HEK293 (cell line): ENCODE results near the gene PLXNA3.

Source experiments
- CTCF ChIA-PET: fragments of 350-600 bp; formaldehyde crosslinking; extraction: SDS; loops from one replicate; lab custom pipeline; 2021; ENCODE audit warnings: antibody characterized with exemption; lab: Yijun Ruan, JAX
- POLR2A ChIA-PET: fragments of 300-600 bp; formaldehyde crosslinking; extraction: SDS; loops from one replicate; lab custom pipeline; 2020; ENCODE audit warnings: antibody characterized with exemption, inconsistent platforms; lab: Yijun Ruan, JAX
- H3K27ac ChIP-seq: fragments of 200-500 bp; sonication (Bioruptor generic); 2 replicates; pipeline ENCODE4 v1.5.1; 2014; ENCODE audit warnings: low read depth, low read length, control low read depth, inconsistent platforms; ENCODE audit errors: extremely low read depth
- H3K36me3 ChIP-seq, 2 experiments: fragments of 200-500 bp in 1 of 2; sonication (Bioruptor generic) in 1 of 2; 1 replicate in 1 of 2; 2 replicates in 1 of 2; pipeline ENCODE4 v1.5.1; 2014 to 2017; ENCODE audit warnings: inconsistent platforms in 2 of 2, low read length in 2 of 2; ENCODE audit not compliant: control insufficient read depth in 2 of 2, insufficient read depth in 1 of 2
- H3K4me1 ChIP-seq: fragments of 200-500 bp; sonication (Bioruptor generic); 2 replicates; pipeline ENCODE4 v1.5.1; 2014; ENCODE audit warnings: mild to moderate bottlenecking, low read length, inconsistent platforms; ENCODE audit not compliant: control insufficient read depth, insufficient read depth
- H3K4me3 ChIP-seq: 2 replicates; pipeline ENCODE4 v1.5.1; 2011; ENCODE audit warnings: low read depth, mild to moderate bottlenecking, control low read depth, low read length, moderate library complexity
- H3K9me3 ChIP-seq: fragments of 200-500 bp; sonication (Bioruptor generic); 2 replicates; pipeline ENCODE4 v1.5.1; 2014; ENCODE audit warnings: low read depth, low read length, inconsistent platforms; ENCODE audit not compliant: control insufficient read depth, insufficient read depth
- AEBP2 ChIP-seq: fragments of 450-650 bp; formaldehyde crosslinking; IDR thresholded peaks from 2 replicates; pipeline ENCODE4 v1.5.1; 2016; ENCODE audit warnings: missing biosample characterization, missing genetic modification characterization, borderline replicate concordance
- BCL6B ChIP-seq: fragments of 450-650 bp; formaldehyde crosslinking; IDR thresholded peaks from 2 replicates; pipeline ENCODE4 v1.5.1; 2017; ENCODE audit warnings: missing biosample characterization, missing genetic modification characterization
- CTCF ChIP-seq: fragments of 450-650 bp; formaldehyde crosslinking; IDR thresholded peaks from 2 replicates; pipeline ENCODE4 v1.5.1; 2016; ENCODE audit warnings: missing biosample characterization, missing genetic modification characterization
- MZF1 ChIP-seq: fragments of 450-650 bp; formaldehyde crosslinking; IDR thresholded peaks from 2 replicates; pipeline ENCODE4 v1.5.1; 2017; ENCODE audit warnings: missing biosample characterization, missing genetic modification characterization, borderline replicate concordance
- PRDM10 ChIP-seq: fragments of 450-650 bp; formaldehyde crosslinking; IDR thresholded peaks from 2 replicates; pipeline ENCODE4 v1.5.1; 2016; ENCODE audit warnings: missing biosample characterization, missing genetic modification characterization
- TSHZ1 ChIP-seq: fragments of 450-650 bp; formaldehyde crosslinking; IDR thresholded peaks from 2 replicates; pipeline ENCODE4 v1.5.1; 2016; ENCODE audit warnings: missing biosample characterization, missing genetic modification characterization, borderline replicate concordance
- WT1 ChIP-seq: fragments of 450-650 bp; formaldehyde crosslinking; IDR thresholded peaks from 2 replicates; pipeline ENCODE4 v1.5.1; 2016; ENCODE audit warnings: missing biosample characterization, missing genetic modification characterization
- ZNF133 ChIP-seq: fragments of 450-650 bp; formaldehyde crosslinking; IDR thresholded peaks from 2 replicates; pipeline ENCODE4 v1.5.1; 2016; ENCODE audit warnings: missing biosample characterization, missing genetic modification characterization
- ZNF174 ChIP-seq: fragments of 450-650 bp; formaldehyde crosslinking; IDR thresholded peaks from 2 replicates; pipeline ENCODE4 v1.5.0; 2017; ENCODE audit warnings: missing biosample characterization, mild to moderate bottlenecking, missing genetic modification characterization
- ZNF18 ChIP-seq: fragments of 450-650 bp; formaldehyde crosslinking; IDR thresholded peaks from 2 replicates; pipeline ENCODE4 v1.5.1; 2016; ENCODE audit warnings: missing biosample characterization, missing genetic modification characterization
- ZNF354C ChIP-seq: fragments of 450-650 bp; formaldehyde crosslinking; IDR thresholded peaks from 2 replicates; pipeline ENCODE4 v1.5.1; 2016; ENCODE audit warnings: missing biosample characterization, missing genetic modification characterization, low read depth, borderline replicate concordance
- ZNF433 ChIP-seq: fragments of 450-650 bp; formaldehyde crosslinking; IDR thresholded peaks from 2 replicates; pipeline ENCODE4 v1.5.1; 2016; ENCODE audit warnings: missing biosample characterization, missing genetic modification characterization, low read depth
- ZNF48 ChIP-seq: fragments of 450-650 bp; formaldehyde crosslinking; IDR thresholded peaks from 2 replicates; pipeline ENCODE4 v1.5.1; 2016; ENCODE audit warnings: missing biosample characterization, missing genetic modification characterization
- ZNF555 ChIP-seq: fragments of 450-650 bp; formaldehyde crosslinking; conservative IDR thresholded peaks from 2 replicates; pipeline ENCODE4 v1.5.1; 2017; ENCODE audit warnings: missing biosample characterization, mild to moderate bottlenecking, missing genetic modification characterization, inconsistent platforms
- ZNF639 ChIP-seq: fragments of 450-650 bp; formaldehyde crosslinking; IDR thresholded peaks from 2 replicates; pipeline ENCODE4 v1.5.1; 2016; ENCODE audit warnings: missing biosample characterization, missing genetic modification characterization
- ZNF654 ChIP-seq: fragments of 450-650 bp; formaldehyde crosslinking; IDR thresholded peaks from 2 replicates; pipeline ENCODE4 v1.5.1; 2016; ENCODE audit warnings: low read depth, missing biosample characterization, missing genetic modification characterization
- ZNF707 ChIP-seq: fragments of 450-650 bp; formaldehyde crosslinking; IDR thresholded peaks from 2 replicates; pipeline ENCODE4 v1.5.1; 2016; ENCODE audit warnings: missing biosample characterization, missing genetic modification characterization

Gene PLXNA3

GRCh38 chrX:154481195-154481594 is 23.1 kb downstream of the PLXNA3 start:
- no peaks in the 10 kb centered on the region for H3K9me3 ChIP-seq
- TF ChIP-seq CTCF (tag by site-specific recombination) (no peak), TSHZ1 (no peak), ZNF48 (tag by site-specific recombination) (no peak), ZNF555 (tag by site-specific recombination) (no peak)
- TF ChIP-seq, all 188 proteins: peak for 0
- no peaks in the 10 kb centered on the region; the same call in 1 of the 2 replicates for H3K4me1 ChIP-seq
- CTCF ChIA-PET: interaction anchor here (1.6 kb wide), 1 partner anchor 46 kb away, joined by 8 read pairs; no protein-coding TSS in a partner anchor
- peaks cover 0 to 27% of the 10 kb centered on the region in 2 experiments; a peak in 1 of 3 replicates for H3K36me3 ChIP-seq
- POLR2A ChIA-PET: interaction anchor here (1.1 to 2.1 kb wide), 2 partner anchors 9 to 98 kb away, joined by 3 to 8 read pairs; partner anchors contain the start of gene SLC10A3
- no peak overlapping the region for H3K27ac ChIP-seq
- no peak overlapping the region for H3K4me3 ChIP-seq

- H3K4me3 ChIP-seq: no peak overlapping the region
- CTCF ChIA-PET: interaction anchor here (0.6 to 1.6 kb wide), 2 partner anchors 45 to 585 kb away, joined by 4 to 8 read pairs; no protein-coding TSS in a partner anchor
- H3K27ac ChIP-seq: no peak overlapping the region
- no peak for TF ChIP-seq ZNF174 (tag by site-specific recombination)
- TF ChIP-seq PRDM10 (tag by site-specific recombination): no peak
- no peak for TF ChIP-seq ZNF354C
- no peak for TF ChIP-seq ZNF133 (tag by site-specific recombination)
- TF ChIP-seq ZNF18 (tag by site-specific recombination): no peak
- TF ChIP-seq WT1: no peak
- TF ChIP-seq ZNF707 (tag by site-specific recombination): no peak
- TF ChIP-seq ZNF433 (tag by site-specific recombination): no peak
- TF ChIP-seq BCL6B (tag by site-specific recombination): no peak
- TF ChIP-seq AEBP2: no peak
- TF ChIP-seq ZNF654: no peak
- TF ChIP-seq ZNF639 (tag by site-specific recombination): no peak
- TF ChIP-seq MZF1: no peak
Observed at GRCh38 chrX:154481911-154482601, 24.0 kb downstream of the PLXNA3 start.

More at GRCh38 chrX:154481911-154482601, 24.0 kb downstream of the PLXNA3 start:
- H3K4me1 ChIP-seq: no peaks in the 10 kb centered on the region; the same call in 1 of the 2 replicates
- H3K9me3 ChIP-seq: no peaks in the 10 kb centered on the region
- POLR2A ChIA-PET: interaction anchor here (1.1 to 2.1 kb wide), 2 partner anchors 8 to 99 kb away, joined by 3 to 8 read pairs; partner anchors contain the start of gene SLC10A3
- H3K36me3 ChIP-seq: peaks cover 0 to 23% of the 10 kb centered on the region in 2 experiments; a peak in 1 of 3 replicates
